ENCODE measurements around the gene TUSC2.

Gene TUSC2

GRCh38 chr3:50347187-50347813 lies 19.3 kb upstream of the TUSC2 start:
- Histone ChIP-seq H3K4me3 (no peak overlapping the region), H3K27ac (no peak overlapping the region)
- peak; percentile 12 for TF ChIP-seq CTCF (IDR thresholded peaks at IDR 0.05)
- no peak for DNase-seq (ENCODE audit: low spot score)

GRCh38 chr3:50345586-50346234 lies 17.7 kb upstream of the TUSC2 start, which contains the start of gene ZMYND10:
TSS of gene ZMYND10 (minus strand) at chr3:50345732. CDS start at chr3:50345579, 153 bp downstream.
- no peak for TF ChIP-seq CTCF (IDR thresholded peaks at IDR 0.05)
- peak within 1 kb of the TSS; percentile 62 for H3K4me3 ChIP-seq
- no peak for DNase-seq (ENCODE audit: low spot score)
- H3K27ac ChIP-seq = peak within 1 kb of the TSS in 1 of 2 donors; percentile 9

- TF ChIP-seq CTCF (IDR thresholded peaks at IDR 0.05) = no peak
- Histone ChIP-seq H3K27ac (no peak overlapping the region), H3K4me3 (peak overlapping the region; percentile 62)
- DNase-seq (ENCODE audit: low spot score) = no peak
These were observed 17.0 kb upstream of the TUSC2 start for GRCh38 chr3:50345008-50345407.

GRCh38 chr3:50342813-50343633 lies 15.0 kb upstream of the TUSC2 start:
- Histone ChIP-seq H3K27ac (no peak overlapping the region), H3K4me3 (no peak overlapping the region)
- DNase-seq (ENCODE audit: low spot score) = no peak
- TF ChIP-seq CTCF (IDR thresholded peaks at IDR 0.05) = no peak

GRCh38 chr3:50341996-50342650 lies 14.1 kb upstream of the TUSC2 start:
- DNase-seq (ENCODE audit: low spot score) = no peak
- no peak overlapping the region for H3K27ac ChIP-seq
- no peak for TF ChIP-seq CTCF (IDR thresholded peaks at IDR 0.05)
- no peak overlapping the region for H3K4me3 ChIP-seq

GRCh38 chr3:50341537-50341936 lies 13.5 kb upstream of the TUSC2 start:
- DNase-seq (ENCODE audit: low spot score) = no peak
- H3K27ac ChIP-seq = peak overlapping the region; percentile 82 to 99
- H3K4me3 ChIP-seq = peak overlapping the region; percentile 73
- TF ChIP-seq CTCF (IDR thresholded peaks at IDR 0.05) = no peak

All from coronary artery (tissue), 2 donors.